ENCODE data around the gene RNLS. TPM values are rescaled to one million over a fixed set of nuclear protein-coding genes. Genes with fewer than 3 reads are reported as not detected.

Gene RNLS
- polyA plus RNA-seq, 3 donors, result 3.3 to 3.9 (median 3.7) TPM

- intact Hi-C loops (cut with micrococcal nuclease), result no loop called here
- Histone ChIP-seq H3K4me2 (replicated peaks; ENCODE audit: extremely low read depth, low read length, poor library complexity, severe bottlenecking) (no peak overlapping the region), H3K9ac (ENCODE audit: insufficient read depth, low read length, poor library complexity, severe bottlenecking) (no peak overlapping the region), H2AFZ (ENCODE audit: insufficient read depth, low read depth, low read length, poor library complexity, severe bottlenecking) (no peak overlapping the region), H3K9me3 (replicated peaks in 1 of 2; ENCODE audit: control insufficient read depth in 1 of 2, insufficient read depth in 1 of 2, low read length in 2 of 2) (no peaks in the 10 kb centered on the region), H3K4me3 (replicated peaks in 1 of 3; ENCODE audit: low read depth in 2 of 3, low read length in 3 of 3) (no peak overlapping the region), H3K27me3 (ENCODE audit: control insufficient read depth in 2 of 2, insufficient read depth in 2 of 2, low read length in 2 of 2) (no peaks in the 10 kb centered on the region), H4K20me1 (ENCODE audit: insufficient read depth, low read length) (no peaks in the 10 kb centered on the region), H3K79me2 (ENCODE audit: insufficient read depth, low read length) (no peaks in the 10 kb centered on the region), H3K4me1 (ENCODE audit: control insufficient read depth in 1 of 2, insufficient read depth in 2 of 2, low read length in 2 of 2) (no peaks in the 10 kb centered on the region), H3K36me3 (replicated peaks in 1 of 2; ENCODE audit: control insufficient read depth in 1 of 2, insufficient read depth in 2 of 2, low read length in 2 of 2) (no peaks in the 10 kb centered on the region), H3K27ac (ENCODE audit: low read depth in 1 of 2, low read length in 2 of 2) (no peak overlapping the region)
- Mint-ChIP-seq H3K4me1 (peaks cover 10% of the 10 kb centered on the region), H3K9me3 (peaks cover 0 to 5% (median 2%) of the 10 kb centered on the region in 7 donors), H3K36me3 (no peaks in the 10 kb centered on the region), H3K4me3 (no peak overlapping the region), H3K27me3 (ENCODE audit: low read depth in 3 of 3) (peaks cover 0 to 1% (median 0%) of the 10 kb centered on the region in 3 donors), H3K27ac (no peak overlapping the region)
- DNase-seq, result no peak
- WGBS (ENCODE audit: insufficient coverage), result no CpG with 5 or more reads among the region's 1 CpG
- no peak for TF ChIP-seq CTCF (IDR thresholded peaks at IDR 0.05)
Measured at GRCh38 chr10:88507404-88507803, 75.7 kb downstream of the RNLS start.

GRCh38 chr10:88505680-88506215 is 77.4 kb downstream of the RNLS start:
- Mint-ChIP-seq H3K4me3 (no peak overlapping the region), H3K4me1 (peaks cover 10% of the 10 kb centered on the region), H3K9me3 (peaks cover 0 to 8% (median 2%) of the 10 kb centered on the region in 7 donors), H3K27me3 (ENCODE audit: low read depth in 3 of 3) (peaks cover 0 to 1% (median 0%) of the 10 kb centered on the region in 3 donors), H3K36me3 (no peaks in the 10 kb centered on the region), H3K27ac (no peak overlapping the region)
- intact Hi-C loops (cut with micrococcal nuclease), result no loop called here
- H3K4me3 ChIP-seq (replicated peaks in 1 of 3; ENCODE audit: low read depth in 2 of 3, low read length in 3 of 3), result no peak overlapping the region
- no CpG with 5 or more reads among the region's 1 CpG for WGBS (ENCODE audit: insufficient coverage)
- H3K4me2 ChIP-seq (replicated peaks; ENCODE audit: extremely low read depth, low read length, poor library complexity, severe bottlenecking), result no peak overlapping the region
- no peaks in the 10 kb centered on the region for H3K27me3 ChIP-seq (ENCODE audit: control insufficient read depth in 2 of 2, insufficient read depth in 2 of 2, low read length in 2 of 2)
- H4K20me1 ChIP-seq (ENCODE audit: insufficient read depth, low read length), result no peaks in the 10 kb centered on the region
- no peak overlapping the region for H3K9ac ChIP-seq (ENCODE audit: insufficient read depth, low read length, poor library complexity, severe bottlenecking)
- DNase-seq, result no peak
- H3K36me3 ChIP-seq (replicated peaks in 1 of 2; ENCODE audit: control insufficient read depth in 1 of 2, insufficient read depth in 2 of 2, low read length in 2 of 2), result no peaks in the 10 kb centered on the region
- no peak overlapping the region for H3K27ac ChIP-seq (ENCODE audit: low read depth in 1 of 2, low read length in 2 of 2)
- no peak for TF ChIP-seq CTCF (IDR thresholded peaks at IDR 0.05)
- H3K4me1 ChIP-seq (ENCODE audit: control insufficient read depth in 1 of 2, insufficient read depth in 2 of 2, low read length in 2 of 2), result no peaks in the 10 kb centered on the region
- no peaks in the 10 kb centered on the region for H3K79me2 ChIP-seq (ENCODE audit: insufficient read depth, low read length)
- H2AFZ ChIP-seq (ENCODE audit: insufficient read depth, low read depth, low read length, poor library complexity, severe bottlenecking), result no peak overlapping the region
- H3K9me3 ChIP-seq (replicated peaks in 1 of 2; ENCODE audit: control insufficient read depth in 1 of 2, insufficient read depth in 1 of 2, low read length in 2 of 2), result no peaks in the 10 kb centered on the region

Data from CD14-positive monocyte (primary cell).